IMR-90 (cell line): ENCODE data around the gene NLRP1. TPM values are rescaled to one million over a fixed set of nuclear protein-coding genes. Genes with fewer than 3 reads are reported as not detected.

Experiments used
- ATAC-seq: fragments of 200-7000 bp; cut with Tn5 transposase; 2 replicates; pipeline ENCODE4 v1.9.1; 2020; ENCODE audit warnings: low read depth, mild to moderate bottlenecking, moderate library complexity
- BruUV-seq: library from RNA; stranded (reverse); fragments of 400-500 nt; replicated peaks from 2 replicates; lab custom pipeline; 2021; lab: Mats Ljungman, UMichigan
- CTCF ChIA-PET: fragments of 300-600 bp; formaldehyde crosslinking; extraction: SDS; loops from one replicate; lab custom pipeline; 2021; ENCODE audit warnings: antibody characterized with exemption; lab: Yijun Ruan, JAX
- POLR2A ChIA-PET: fragments of 300-600 bp; sonication (Branson Sonifier 250); formaldehyde crosslinking; loops from one replicate; lab custom pipeline; 2022; ENCODE audit warnings: antibody characterized with exemption; ENCODE audit not compliant: unreplicated experiment; lab: Charles Lee
- DNase-seq: peaks from one replicate; pipeline ENCODE4 v3.0.0; 2013
- H2AFZ ChIP-seq: replicated peaks from 2 replicates; pipeline ENCODE3; 2013; ENCODE audit warnings: low read length, mild to moderate bottlenecking; ENCODE audit not compliant: poor library complexity
- H2AK5ac ChIP-seq: 2 replicates; pipeline ENCODE4 v1.6.1; 2013; ENCODE audit warnings: low read depth, low read length, inconsistent platforms
- H2AK9ac ChIP-seq: replicated peaks from 2 replicates; pipeline ENCODE3; 2013; ENCODE audit warnings: mild to moderate bottlenecking, low read depth, low read length, moderate library complexity; ENCODE audit not compliant: poor library complexity
- H2BK120ac ChIP-seq: 2 replicates; pipeline ENCODE4 v1.6.1; 2013; ENCODE audit warnings: low read depth, low read length, inconsistent platforms
- H2BK15ac ChIP-seq: 3 replicates; pipeline ENCODE4 v1.6.1; 2013; ENCODE audit warnings: low read depth, low read length, inconsistent platforms
- H2BK20ac ChIP-seq: 2 replicates; pipeline ENCODE4 v1.6.1; 2013; ENCODE audit warnings: low read depth, mild to moderate bottlenecking, inconsistent platforms, low read length, moderate library complexity
- H2BK5ac ChIP-seq: 2 replicates; pipeline ENCODE4 v1.6.1; 2013; ENCODE audit warnings: mild to moderate bottlenecking, low read depth, low read length, inconsistent platforms; ENCODE audit not compliant: poor library complexity, severe bottlenecking
- H3K14ac ChIP-seq: replicated peaks from 2 replicates; pipeline ENCODE4 v1.6.1; 2013; ENCODE audit warnings: low read depth, low read length, inconsistent platforms
- H3K18ac ChIP-seq: 2 replicates; pipeline ENCODE4 v1.6.1; 2013; ENCODE audit warnings: low read depth, low read length, control low read depth
- H3K23ac ChIP-seq: 2 replicates; pipeline ENCODE4 v1.6.1; 2013; ENCODE audit warnings: low read depth, low read length, inconsistent platforms
- H3K27ac ChIP-seq: 2 replicates; pipeline ENCODE4 v1.5.1; 2013; ENCODE audit warnings: mild to moderate bottlenecking, control low read depth, low read length; ENCODE audit not compliant: insufficient read depth
- H3K27me3 ChIP-seq: 2 replicates; pipeline ENCODE4 v1.6.1; 2013; ENCODE audit warnings: low read length; ENCODE audit not compliant: control insufficient read depth, insufficient read depth
- H3K36me3 ChIP-seq: 2 replicates; pipeline ENCODE4 v1.6.1; 2013; ENCODE audit warnings: low read length, mixed read lengths; ENCODE audit not compliant: control insufficient read depth, insufficient read depth
- H3K4ac ChIP-seq: 2 replicates; pipeline ENCODE4 v1.6.1; 2013; ENCODE audit warnings: low read depth, low read length, inconsistent platforms
- H3K4me1 ChIP-seq: 2 replicates; pipeline ENCODE4 v1.6.1; 2013; ENCODE audit warnings: low read length, mixed read lengths; ENCODE audit not compliant: control insufficient read depth, insufficient read depth
- H3K4me2 ChIP-seq: 2 replicates; pipeline ENCODE4 v1.6.1; 2013; ENCODE audit warnings: low read depth, mild to moderate bottlenecking, control low read depth, low read length, moderate library complexity
- H3K4me3 ChIP-seq: 2 replicates; pipeline ENCODE4 v1.5.1; 2013; ENCODE audit warnings: low read depth, mild to moderate bottlenecking, control low read depth, low read length, moderate library complexity; ENCODE audit not compliant: insufficient read depth
- H3K56ac ChIP-seq: 2 replicates; pipeline ENCODE4 v1.6.1; 2013; ENCODE audit warnings: low read length, inconsistent platforms; ENCODE audit not compliant: insufficient read depth; ENCODE audit errors: extremely low read depth
- H3K79me1 ChIP-seq, 2 experiments: 2 replicates each; pipeline ENCODE4 v1.6.1; 2013; ENCODE audit warnings: low read length in 2 of 2, inconsistent platforms in 1 of 2, low read depth in 1 of 2
- H3K9ac ChIP-seq: 2 replicates; pipeline ENCODE4 v1.6.1; 2013; ENCODE audit warnings: low read depth, low read length, control low read depth
- H3K9me1 ChIP-seq: 2 replicates; pipeline ENCODE4 v1.6.1; 2013; ENCODE audit warnings: low read length, inconsistent platforms; ENCODE audit not compliant: insufficient read depth
- H3K9me3 ChIP-seq: 2 replicates; pipeline ENCODE4 v1.6.1; 2013; ENCODE audit warnings: low read length; ENCODE audit not compliant: control insufficient read depth, insufficient read depth
- H4K20me1 ChIP-seq: 2 replicates; pipeline ENCODE4 v1.6.1; 2013; ENCODE audit warnings: low read length, inconsistent platforms; ENCODE audit not compliant: insufficient read depth
- H4K5ac ChIP-seq: 2 replicates; pipeline ENCODE4 v1.6.1; 2013; ENCODE audit warnings: mild to moderate bottlenecking, low read depth, low read length, control low read depth
- H4K8ac ChIP-seq, 2 experiments: 2 replicates each; pipeline ENCODE4 v1.6.1; 2013; ENCODE audit warnings: low read depth in 2 of 2, low read length in 2 of 2, control low read depth in 1 of 2, inconsistent platforms in 1 of 2
- H4K91ac ChIP-seq: 2 replicates; pipeline ENCODE4 v1.6.1; 2013; ENCODE audit warnings: low read depth, low read length, inconsistent platforms; ENCODE audit not compliant: insufficient read depth
- CEBPB ChIP-seq: IDR thresholded peaks from 2 replicates; pipeline ENCODE4 v1.6.1; 2012; ENCODE audit warnings: low read depth, low read length, improper control_type of control experiment
- CHD1 ChIP-seq: IDR thresholded peaks from 2 replicates; pipeline ENCODE4 v1.6.1; 2012; ENCODE audit warnings: low read depth, low read length, improper control_type of control experiment
- CTCF ChIP-seq: conservative IDR thresholded peaks from 2 replicates; pipeline ENCODE4 v1.5.1; 2012; ENCODE audit warnings: mild to moderate bottlenecking, low read depth, low read length, improper control_type of control experiment
- FOS ChIP-seq: fragments of 150-350 bp; IDR thresholded peaks from 2 replicates; pipeline ENCODE4 v1.6.1; 2016; ENCODE audit warnings: low read depth, low read length
- MAFK ChIP-seq: IDR thresholded peaks from 2 replicates; pipeline ENCODE4 v1.6.1; 2012; ENCODE audit warnings: low read depth, low read length, improper control_type of control experiment
- MAZ ChIP-seq: IDR thresholded peaks from 2 replicates; pipeline ENCODE4 v1.6.1; 2012; ENCODE audit warnings: low read depth, mild to moderate bottlenecking, low read length, improper control_type of control experiment, moderate library complexity, borderline replicate concordance
- MXI1 ChIP-seq: IDR thresholded peaks from 2 replicates; pipeline ENCODE4 v1.6.1; 2012; ENCODE audit warnings: low read depth, mild to moderate bottlenecking, low read length, moderate library complexity, borderline replicate concordance
- POLR2A ChIP-seq: IDR thresholded peaks from 2 replicates; pipeline ENCODE4 v1.6.1; 2012; ENCODE audit warnings: mild to moderate bottlenecking, low read depth, low read length
- RCOR1 ChIP-seq: IDR thresholded peaks from 2 replicates; pipeline ENCODE4 v1.6.1; 2012; ENCODE audit warnings: mild to moderate bottlenecking, low read length, improper control_type of control experiment; ENCODE audit not compliant: insufficient replicate concordance
- WGBS, 2 experiments: methylation state at CpG; one replicate each; pipeline versions ENCODE4 v1.1.5 to v1.1.7; 2013; ENCODE audit warnings: missing lambda C conversion rate in 2 of 2; ENCODE audit not compliant: insufficient read length in 1 of 2; ENCODE audit errors: extremely low coverage in 2 of 2; 5-methylcytosine and 5-hydroxymethylcytosine counted together
- dilution Hi-C: fragments of 300-500 bp; cut with HindIII; formaldehyde crosslinking; loops from one replicate; pipeline ENCODE4 v1.14.3; 2018; ENCODE audit warnings: low sequenced_read_pairs; ENCODE audit not compliant: unreplicated experiment
- in situ Hi-C: fragments of 300-500 bp; cut with MboI; formaldehyde crosslinking; loops from 3 replicates; pipeline ENCODE4 v1.14.3; 2019; ENCODE audit warnings: low sequenced_read_pairs, inconsistent platforms, mixed read lengths
- intact Hi-C: fragments of 100-400 bp; cut with micrococcal nuclease; formaldehyde crosslinking; loops from 2 replicates; pipeline ENCODE4 v1.10.0; 2022
- polyA plus RNA-seq, 3 experiments: library from polyadenylated mRNA; depleted of rRNA; stranded (reverse); fragments of >200 nt; gene quantifications; 2 replicates each; pipeline ENCODE4 v1.2.3, GENCODE V29; 2012; ENCODE audit warnings: low replicate concordance in 1 of 3
- total RNA-seq: library from RNA; depleted of rRNA; stranded (reverse); fragments of >200 nt; gene quantifications from 2 replicates; pipeline ENCODE4 v1.2.3, GENCODE V29; 2012

NLRP1 gene
- total and polyA plus RNA-seq, 2 of the 4 experiments (the other 2 are of a cell fraction), result 134 to 340 TPM

GRCh38 chr17:5472511-5472910, 111.8 kb downstream of the NLRP1 start:
- Histone ChIP-seq H2BK120ac (no peak overlapping the region), H3K4me1 (no peaks in the 10 kb centered on the region), H3K9me1 (no peaks in the 10 kb centered on the region), H3K36me3 (peaks cover 23% of the 10 kb centered on the region), H3K4me2 (no peak overlapping the region), H3K4ac (no peak overlapping the region), H3K23ac (no peak overlapping the region), H3K27me3 (no peaks in the 10 kb centered on the region), H2AK5ac (no peak overlapping the region; the same call in 1 of the 2 replicates), H2AK9ac (no peak overlapping the region), H4K20me1 (no peaks in the 10 kb centered on the region), H3K9ac (no peak overlapping the region), H4K5ac (no peak overlapping the region), H4K91ac (no peak overlapping the region), H2AFZ (no peak overlapping the region), H3K27ac (no peak overlapping the region), H3K56ac (no peak overlapping the region), H2BK5ac (no peak overlapping the region), H3K14ac (no peak overlapping the region), H3K79me1 (peaks cover 10 to 21% of the 10 kb centered on the region in 2 experiments), H2BK15ac (no peak overlapping the region), H2BK20ac (no peak overlapping the region), H3K18ac (no peak overlapping the region), H3K9me3 (no peaks in the 10 kb centered on the region), H4K8ac (no peak overlapping the region), H3K4me3 (no peak overlapping the region)
- in situ Hi-C loops (no loop called here), intact Hi-C loops (no loop called here), dilution Hi-C loops (no loop called here)
- POLR2A ChIA-PET, result no interaction called here
- no peak for TF ChIP-seq CTCF
- TF ChIP-seq POLR2A, result no peak
- no peak for TF ChIP-seq MAFK
- no peak for TF ChIP-seq CHD1
- TF ChIP-seq RCOR1, result no peak
- TF ChIP-seq MXI1, result no peak
- TF ChIP-seq FOS, result no peak
- TF ChIP-seq CEBPB, result no peak
- no peak for TF ChIP-seq MAZ
- BruUV-seq, result no TSS peak
- CTCF ChIA-PET, result no interaction called here
- whole genome bisulfite sequencing, 2 experiments, result no CpG with 5 or more reads among the region's 3 CpGs
- no peak for ATAC-seq
- DNase-seq, result no peak
